ENCODE data around the gene GAL3ST2.
"Not testable (repeated sequence)": the region's sequence is repeated elsewhere in the genome, so short reads cannot be mapped to it uniquely, and the experiment has no call there.

GAL3ST2 gene

DNA sequence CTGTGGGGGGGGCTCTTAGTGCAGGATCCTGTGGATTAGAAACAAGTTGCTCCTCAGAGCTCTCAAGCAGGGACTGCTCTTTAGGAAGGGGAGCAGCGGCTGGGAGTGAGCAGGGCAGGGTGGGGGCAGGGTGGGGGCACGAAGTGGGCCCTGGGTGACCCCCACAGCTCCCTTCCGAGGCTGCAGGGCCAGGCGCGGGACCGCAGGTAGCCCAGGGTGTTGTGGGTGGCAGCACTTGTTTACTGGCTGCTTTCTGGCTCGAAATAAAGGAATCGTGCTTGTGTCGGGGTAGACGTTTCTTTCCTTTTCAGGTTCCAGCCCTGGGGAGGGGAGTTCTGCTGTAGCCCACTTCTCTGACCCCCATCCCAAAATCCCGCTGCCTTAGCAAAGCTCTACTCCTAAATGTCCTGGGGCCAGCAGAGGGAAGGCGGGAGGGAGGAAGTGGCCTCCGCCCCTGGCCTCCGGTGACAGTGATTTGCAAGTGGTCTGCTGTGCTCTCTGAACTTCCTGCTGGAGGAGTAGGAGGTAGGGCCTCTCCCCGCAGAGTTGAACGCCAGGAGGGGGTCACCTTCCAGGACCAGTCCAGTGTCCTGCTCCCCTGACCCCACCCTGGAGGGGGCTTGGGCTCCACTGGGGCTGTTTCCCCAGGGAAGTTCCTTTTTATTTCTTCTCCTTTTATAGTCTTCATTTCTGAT lies 40.7 kb downstream of the GAL3ST2 start:
- H3K4me3 Mint-ChIP-seq = peak overlapping the region; percentile 32
- intact Hi-C loops (cut with micrococcal nuclease) = no loop called here
- no peak overlapping the region for H3K27ac Mint-ChIP-seq
- H3K27me3 Mint-ChIP-seq = peaks cover 5% of the 10 kb centered on the region
- H3K9me3 Mint-ChIP-seq = no peaks in the 10 kb centered on the region
- no peaks in the 10 kb centered on the region for H3K36me3 Mint-ChIP-seq (ENCODE audit: low read depth)
- H3K4me1 Mint-ChIP-seq (ENCODE audit: low read depth) = peaks cover 12% of the 10 kb centered on the region

DNA sequence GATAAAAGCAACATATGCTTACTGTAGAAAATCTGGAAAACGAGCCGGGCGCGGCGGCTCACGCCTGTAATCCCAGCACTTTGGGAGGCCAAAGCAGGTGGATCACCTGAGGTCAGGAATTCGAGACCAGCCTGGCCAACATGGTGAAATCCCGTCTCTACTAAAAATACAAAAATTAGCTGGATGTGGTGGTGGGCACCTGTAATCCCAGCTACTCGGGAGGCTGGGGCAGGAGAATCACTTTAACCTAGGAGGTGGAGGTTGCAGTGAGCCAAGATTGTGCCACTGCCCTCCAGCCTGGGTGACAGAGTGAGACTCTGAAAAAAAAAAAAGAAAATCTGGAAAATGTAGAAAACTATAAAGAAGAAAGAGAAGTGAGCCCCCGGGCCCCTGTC lies 41.2 kb downstream of the GAL3ST2 start:
- not testable (repeated sequence) for H3K27ac Mint-ChIP-seq, H3K4me3 Mint-ChIP-seq

GRCh38 chr2:241818229-241818942 lies 41.8 kb downstream of the GAL3ST2 start:
- H3K9me3 Mint-ChIP-seq = peaks cover 3% of the 10 kb centered on the region
- no peak overlapping the region for H3K4me3 Mint-ChIP-seq
- peaks cover 12% of the 10 kb centered on the region for H3K4me1 Mint-ChIP-seq (ENCODE audit: low read depth)
- H3K27ac Mint-ChIP-seq = no peak overlapping the region
- intact Hi-C loops (cut with micrococcal nuclease) = no loop called here
- H3K27me3 Mint-ChIP-seq = peaks cover 9% of the 10 kb centered on the region
- no peaks in the 10 kb centered on the region for H3K36me3 Mint-ChIP-seq (ENCODE audit: low read depth)

More for the DNA sequence above, 41.2 kb downstream of the GAL3ST2 start:
- H3K27me3 Mint-ChIP-seq; intact Hi-C loops (cut with micrococcal nuclease); H3K36me3 Mint-ChIP-seq (ENCODE audit: low read depth); H3K9me3 Mint-ChIP-seq: not testable (repeated sequence)
- H3K4me1 Mint-ChIP-seq (ENCODE audit: low read depth) = peaks cover 12% of the 10 kb centered on the region

DNA sequence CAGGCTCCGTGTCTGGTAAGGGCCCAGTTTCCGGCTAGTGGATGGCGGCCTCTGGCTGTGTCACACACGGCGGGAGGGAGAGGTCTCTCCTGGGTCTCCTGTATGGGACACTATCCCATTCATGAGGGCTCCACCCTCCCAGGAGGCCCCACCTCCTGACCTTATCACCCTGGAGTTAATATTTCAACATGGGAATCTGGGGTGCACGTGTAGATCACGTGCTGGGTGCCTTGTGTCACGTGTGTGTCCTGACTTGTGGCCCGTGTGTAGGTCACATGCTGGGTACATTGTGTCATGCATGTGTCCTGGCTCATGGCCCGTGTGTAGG lies 42.3 kb downstream of the GAL3ST2 start:
- H3K4me3 Mint-ChIP-seq = no peak overlapping the region
- H3K27ac Mint-ChIP-seq = no peak overlapping the region
- peaks cover 9% of the 10 kb centered on the region for H3K27me3 Mint-ChIP-seq
- H3K9me3 Mint-ChIP-seq = peaks cover 9% of the 10 kb centered on the region
- intact Hi-C loops (cut with micrococcal nuclease) = no loop called here
- peaks cover 12% of the 10 kb centered on the region for H3K4me1 Mint-ChIP-seq (ENCODE audit: low read depth)
- H3K36me3 Mint-ChIP-seq (ENCODE audit: low read depth) = no peaks in the 10 kb centered on the region

DNA sequence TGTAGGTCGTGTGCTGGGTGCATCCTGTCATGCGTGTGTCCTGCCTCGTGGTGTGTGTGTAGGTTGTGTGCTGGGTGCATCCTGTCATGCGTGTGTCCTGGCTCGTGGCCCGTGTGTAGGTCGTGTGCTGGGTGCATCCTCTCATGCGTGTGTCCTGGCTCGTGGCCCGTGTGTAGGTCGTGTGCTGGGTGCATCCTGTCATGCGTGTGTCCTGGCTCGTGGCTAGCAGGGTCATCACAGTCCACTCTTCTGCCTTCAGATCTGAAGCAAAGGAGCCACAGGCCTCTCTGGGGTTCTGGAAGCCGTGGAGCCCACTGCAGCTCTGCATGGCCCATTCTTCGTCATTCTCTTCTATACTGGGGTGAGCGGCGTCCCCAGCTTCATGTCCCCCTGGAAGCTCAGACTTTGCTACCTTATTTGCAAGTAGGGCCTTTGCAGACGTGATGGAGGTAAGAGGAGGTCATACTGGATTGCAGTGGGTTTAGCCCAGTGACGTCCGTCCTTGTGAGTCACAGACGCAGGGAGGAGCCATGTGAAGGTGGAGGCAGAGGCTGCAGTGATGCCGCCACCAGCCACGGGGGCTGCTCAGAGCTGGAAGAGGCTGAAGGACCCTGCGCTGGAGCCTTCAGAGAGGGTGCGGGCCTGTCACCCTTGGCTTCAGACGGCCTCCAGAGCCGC lies 43.5 kb downstream of the GAL3ST2 start:
- not testable (repeated sequence) for H3K36me3 Mint-ChIP-seq (ENCODE audit: low read depth)

GRCh38 chr2:241820625-241821384 lies 44.2 kb downstream of the GAL3ST2 start:
- Mint-ChIP-seq H3K27ac (no peak overlapping the region), H3K4me1 (ENCODE audit: low read depth) (peaks cover 12% of the 10 kb centered on the region), H3K4me3 (no peak overlapping the region), H3K36me3 (ENCODE audit: low read depth) (no peaks in the 10 kb centered on the region), H3K27me3 (peaks cover 10% of the 10 kb centered on the region), H3K9me3 (peaks cover 9% of the 10 kb centered on the region)
- intact Hi-C loops (cut with micrococcal nuclease) = no loop called here

More for the DNA sequence above, 43.5 kb downstream of the GAL3ST2 start:
- H3K27ac Mint-ChIP-seq; intact Hi-C loops (cut with micrococcal nuclease); H3K4me3 Mint-ChIP-seq; H3K27me3 Mint-ChIP-seq; H3K9me3 Mint-ChIP-seq: not testable (repeated sequence)
- peaks cover 12% of the 10 kb centered on the region for H3K4me1 Mint-ChIP-seq (ENCODE audit: low read depth)

GRCh38 chr2:241821460-241822263 lies 45.0 kb downstream of the GAL3ST2 start:
- intact Hi-C loops (cut with micrococcal nuclease) = no loop called here
- peaks cover 10% of the 10 kb centered on the region for H3K9me3 Mint-ChIP-seq
- H3K27me3 Mint-ChIP-seq = peaks cover 13% of the 10 kb centered on the region
- H3K27ac Mint-ChIP-seq = no peak overlapping the region
- H3K4me3 Mint-ChIP-seq = no peak overlapping the region
- H3K4me1 Mint-ChIP-seq (ENCODE audit: low read depth) = peaks cover 12% of the 10 kb centered on the region
- H3K36me3 Mint-ChIP-seq (ENCODE audit: low read depth) = no peaks in the 10 kb centered on the region

- peaks cover 16% of the 10 kb centered on the region for H3K9me3 Mint-ChIP-seq
- H3K27ac Mint-ChIP-seq = no peak overlapping the region
- no peaks in the 10 kb centered on the region for H3K36me3 Mint-ChIP-seq (ENCODE audit: low read depth)
- no peak overlapping the region for H3K4me3 Mint-ChIP-seq
- peaks cover 10% of the 10 kb centered on the region for H3K4me1 Mint-ChIP-seq (ENCODE audit: low read depth)
- H3K27me3 Mint-ChIP-seq = peaks cover 14% of the 10 kb centered on the region
- intact Hi-C loops (cut with micrococcal nuclease) = no loop called here
These were observed 45.6 kb downstream of the GAL3ST2 start for GRCh38 chr2:241822264-241822623.

- Mint-ChIP-seq H3K27me3 (peaks cover 14% of the 10 kb centered on the region), H3K9me3 (peaks cover 19% of the 10 kb centered on the region)
- intact Hi-C loops (cut with micrococcal nuclease); H3K4me1 Mint-ChIP-seq (ENCODE audit: low read depth); H3K4me3 Mint-ChIP-seq; H3K27ac Mint-ChIP-seq; H3K36me3 Mint-ChIP-seq (ENCODE audit: low read depth): not testable (repeated sequence)
These were observed 47.2 kb downstream of the GAL3ST2 start for GRCh38 chr2:241823531-241824437.

GRCh38 chr2:241827394-241827793 lies 50.8 kb downstream of the GAL3ST2 start:
- Mint-ChIP-seq H3K4me1 (ENCODE audit: low read depth) (no peaks in the 10 kb centered on the region), H3K4me3 (no peak overlapping the region), H3K27ac (no peak overlapping the region), H3K27me3 (peaks cover 20% of the 10 kb centered on the region), H3K9me3 (peaks cover 19% of the 10 kb centered on the region), H3K36me3 (ENCODE audit: low read depth) (no peaks in the 10 kb centered on the region)
- intact Hi-C loops (cut with micrococcal nuclease) = no loop called here

- Mint-ChIP-seq H3K4me3 (no peak overlapping the region), H3K9me3 (peaks cover 8% of the 10 kb centered on the region), H3K27me3 (peaks cover 42% of the 10 kb centered on the region), H3K27ac (no peak overlapping the region), H3K36me3 (ENCODE audit: low read depth) (no peaks in the 10 kb centered on the region), H3K4me1 (ENCODE audit: low read depth) (no peaks in the 10 kb centered on the region)
- intact Hi-C loops (cut with micrococcal nuclease) = no loop called here
These were observed 56.6 kb downstream of the GAL3ST2 start for GRCh38 chr2:241833101-241833663.

DNA sequence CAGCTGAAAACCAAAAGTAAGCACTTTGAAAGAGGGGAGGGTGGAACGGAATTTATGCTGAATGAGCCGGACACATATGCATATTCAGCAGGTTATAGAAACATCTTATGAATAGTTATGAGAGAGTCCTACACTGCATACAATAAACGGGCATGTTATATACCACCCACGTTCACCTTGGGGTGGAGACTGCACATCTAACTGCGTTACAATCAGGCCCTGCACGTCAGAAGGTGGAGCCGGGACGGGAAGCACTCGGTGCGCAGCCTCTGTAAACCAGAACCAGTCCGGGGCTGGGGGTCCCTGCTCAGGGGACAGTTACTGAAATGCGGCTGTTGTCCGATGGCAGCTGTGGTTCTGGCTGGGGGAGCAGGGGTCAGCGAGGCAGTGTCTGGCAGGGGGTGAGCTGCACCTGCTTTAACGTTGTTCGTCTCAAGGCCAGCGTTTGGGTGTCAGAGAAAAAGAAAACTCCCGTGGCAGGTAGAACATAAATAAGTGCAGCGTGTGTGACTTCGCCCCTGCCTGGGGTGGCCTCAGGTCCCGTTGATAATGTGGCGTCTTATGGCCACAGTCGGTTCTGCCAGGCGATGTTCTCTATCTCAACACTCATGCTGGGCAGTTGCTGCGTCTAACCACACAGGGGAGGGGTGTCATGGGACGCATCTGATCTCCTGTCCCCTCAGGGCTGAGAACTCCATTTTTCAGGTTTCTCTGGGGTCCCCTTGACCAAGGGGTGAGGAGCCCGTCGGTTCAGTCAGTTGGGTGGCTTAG lies 57.3 kb downstream of the GAL3ST2 start:
- H3K4me1 Mint-ChIP-seq (ENCODE audit: low read depth); H3K9me3 Mint-ChIP-seq; H3K36me3 Mint-ChIP-seq (ENCODE audit: low read depth); intact Hi-C loops (cut with micrococcal nuclease); H3K27ac Mint-ChIP-seq; H3K4me3 Mint-ChIP-seq: not testable (repeated sequence)
- peaks cover 46% of the 10 kb centered on the region for H3K27me3 Mint-ChIP-seq

Measured in dendritic cell treated with granulocyte-macrophage colony-stimulating factor and Interleukin-4, amounts not matched to agents 40 ng/mL and 50 ng/mL, for 4 days (primary cell).